Endothelial cell of hepatic sinusoid (primary cell): Measurements from ENCODE around the gene C6orf89.
"Not testable (repeated sequence)": the region's sequence is repeated elsewhere in the genome, so short reads cannot be mapped to it uniquely, and the experiment has no call there.

Experiments used
- in situ Hi-C: cut with HindIII; loops from 2 replicates; pipeline ENCODE4 v1.10.0; 2017; ENCODE audit warnings: low sequenced_read_pairs

C6orf89 gene

DNA sequence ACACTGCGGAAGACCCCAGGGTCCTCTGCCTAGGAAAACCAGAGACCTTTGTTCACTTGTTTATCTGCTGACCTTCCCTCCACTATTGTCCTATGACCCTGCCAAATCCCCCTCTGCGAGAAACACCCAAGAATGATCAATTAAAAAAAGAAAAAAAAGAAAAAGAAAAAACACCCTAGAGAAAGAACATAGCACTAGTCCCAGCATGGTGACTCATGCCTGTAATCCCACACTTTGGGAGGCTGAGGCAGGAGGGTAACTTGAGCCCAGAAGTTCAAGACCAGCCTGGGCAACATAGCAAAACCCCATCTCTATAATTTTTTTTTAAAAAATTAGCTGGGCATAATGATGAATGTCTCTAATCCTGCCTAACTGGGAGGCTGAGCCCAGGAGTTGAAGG is 56.6 kb downstream of the C6orf89 start:
- in situ Hi-C loops, result not testable (repeated sequence)

DNA sequence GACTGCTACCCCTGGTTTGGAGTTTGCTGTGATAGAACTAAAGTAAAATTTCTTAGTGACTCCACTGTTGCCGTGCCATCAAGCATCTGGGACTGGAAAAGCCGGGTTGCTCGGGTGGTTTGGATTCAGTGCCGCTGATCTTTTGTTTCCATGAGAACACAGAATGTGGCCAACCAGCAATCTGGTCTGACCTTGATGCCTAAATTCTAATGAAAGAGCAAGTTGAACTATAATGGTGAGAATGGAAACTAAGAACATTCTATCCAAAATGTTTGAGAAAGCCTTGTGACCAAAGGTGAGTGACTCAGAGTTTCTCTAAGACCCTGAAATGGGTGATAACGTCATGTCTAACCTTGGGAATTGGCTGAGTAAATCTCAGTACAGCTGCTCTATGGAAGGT is 58.9 kb downstream of the C6orf89 start:
- in situ Hi-C loops, result no loop called here

DNA sequence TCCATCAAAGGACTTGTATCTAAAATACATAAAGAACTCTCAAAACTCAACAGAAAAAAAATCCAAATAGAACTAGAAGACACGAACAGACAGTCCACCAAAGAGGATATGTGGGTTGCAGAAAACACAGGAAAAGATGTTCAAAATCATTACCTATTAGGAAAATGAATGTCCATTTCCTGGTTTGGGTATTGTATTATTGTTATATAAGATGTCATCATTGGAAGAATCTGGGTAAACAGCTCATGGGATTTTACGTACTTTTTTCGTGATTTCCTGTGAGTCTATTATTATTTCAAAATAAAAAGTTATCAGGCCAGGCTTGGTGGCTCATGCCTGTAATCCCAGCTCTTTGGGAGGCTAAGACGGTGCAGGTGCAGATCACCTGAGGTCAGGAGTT is 59.5 kb downstream of the C6orf89 start:
- in situ Hi-C loops, result no loop called here

DNA sequence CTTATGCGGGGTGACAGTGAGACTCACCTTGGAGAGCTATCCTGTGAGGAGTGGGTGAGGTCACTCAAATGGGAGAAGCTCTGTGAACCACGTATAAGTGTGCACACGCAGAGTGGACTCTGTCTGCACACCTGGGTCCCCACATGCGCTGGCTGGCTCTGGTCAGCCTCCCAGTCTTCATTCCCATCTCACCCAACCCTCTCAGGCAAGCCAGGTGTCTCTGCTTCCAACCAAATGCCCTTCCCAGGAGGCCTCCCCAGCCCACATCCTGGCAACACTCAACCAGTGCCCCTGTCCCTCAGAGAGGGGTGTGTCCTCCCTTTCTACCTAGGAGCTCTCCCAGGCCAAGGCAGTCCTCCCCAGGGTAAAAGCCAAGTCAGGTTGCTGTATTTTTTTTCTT is 60.8 kb downstream of the C6orf89 start:
- in situ Hi-C loops, result no loop called here

DNA sequence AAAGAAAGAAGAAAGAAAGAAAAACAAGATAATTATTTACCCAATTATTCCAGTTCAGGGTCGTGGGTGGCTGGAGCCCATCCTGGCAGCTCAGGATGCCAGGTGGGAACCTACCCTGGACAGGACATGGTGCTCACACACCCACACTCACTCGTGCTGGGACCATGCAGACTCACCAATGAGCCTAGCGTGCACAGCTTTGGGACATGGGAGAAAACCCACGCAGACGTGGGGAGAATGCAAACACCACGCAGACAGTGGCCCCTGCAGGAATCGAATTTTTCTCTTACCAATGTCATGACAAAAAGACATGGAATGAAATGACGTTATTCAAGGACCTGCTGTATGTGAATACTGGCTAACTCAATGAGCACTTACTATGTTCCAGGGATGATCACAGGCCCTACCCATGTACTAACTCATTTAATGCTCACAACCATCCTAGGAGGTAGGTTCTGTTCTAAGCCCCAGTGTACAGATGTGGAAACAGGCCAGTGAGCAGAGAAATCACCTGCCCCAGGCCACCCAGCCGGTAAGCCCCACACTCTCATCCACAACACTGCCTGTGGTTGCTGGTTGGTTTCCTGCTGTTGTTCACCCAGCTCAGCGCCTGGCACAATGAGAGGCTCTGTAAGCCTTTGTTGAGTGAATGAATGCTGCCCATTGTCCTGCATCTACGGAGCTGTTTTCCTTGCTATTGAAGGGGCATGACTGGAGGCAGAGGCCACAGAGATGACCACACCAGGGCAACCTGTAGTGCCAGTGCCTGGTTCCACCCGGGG is 62.0 kb downstream of the C6orf89 start:
- in situ Hi-C loops, result no loop called here

DNA sequence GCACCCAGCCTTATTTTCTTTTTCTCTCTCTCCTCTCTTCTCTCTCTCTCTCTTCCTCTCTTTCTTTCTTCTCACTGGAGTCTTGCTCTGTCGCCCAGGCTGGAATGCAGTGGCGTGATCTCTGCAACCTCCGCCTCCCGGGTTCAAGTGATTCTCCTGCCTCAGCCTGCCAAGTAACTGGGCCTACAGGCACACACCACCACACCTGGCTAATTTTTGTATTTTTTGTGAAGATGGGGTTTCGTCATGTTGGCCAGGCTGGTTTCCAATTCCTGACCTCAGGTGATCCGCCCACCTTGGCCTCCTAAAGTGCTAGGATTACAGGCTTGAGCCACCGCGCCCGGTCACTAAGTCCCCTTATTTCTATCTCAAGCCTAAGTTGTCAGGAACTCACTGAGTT is 63.3 kb downstream of the C6orf89 start:
- in situ Hi-C loops, result not testable (repeated sequence)

DNA sequence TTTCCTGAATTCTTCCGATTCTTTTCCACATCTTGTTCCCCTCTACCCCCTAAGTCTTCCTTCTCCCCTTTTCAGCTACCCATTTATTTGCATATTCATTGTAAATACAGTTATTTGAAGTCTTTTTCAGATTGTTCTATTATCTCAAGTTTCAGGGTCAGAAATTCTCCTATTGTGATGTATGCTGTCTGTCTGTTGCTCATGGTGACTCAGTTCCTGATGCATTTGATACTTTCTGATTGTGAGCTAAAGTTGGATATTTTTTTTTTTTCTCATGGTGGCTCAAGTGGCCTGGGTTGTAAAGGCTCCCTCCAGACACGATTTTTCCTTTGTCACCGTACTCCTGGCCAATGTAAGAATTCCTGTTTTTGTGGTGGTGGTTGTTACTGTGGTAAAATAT is 63.9 kb downstream of the C6orf89 start:
- in situ Hi-C loops, result no loop called here

DNA sequence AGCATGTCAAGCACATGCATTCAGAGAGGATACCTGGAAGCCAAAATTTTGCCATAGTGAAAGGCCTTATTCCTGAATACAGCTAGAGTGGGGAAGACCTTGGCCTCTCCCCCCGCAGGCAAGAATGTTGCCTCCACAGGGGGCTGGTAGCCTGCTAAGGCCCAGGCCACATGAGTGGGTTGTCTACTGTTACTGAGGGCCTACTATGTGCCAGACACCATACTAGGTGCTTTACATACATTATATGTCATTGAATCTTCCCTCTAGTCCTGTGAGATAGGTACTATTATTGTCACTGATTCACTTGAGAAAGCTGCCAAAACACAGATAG is 68.1 kb downstream of the C6orf89 start:
- in situ Hi-C loops, result no loop called here

DNA sequence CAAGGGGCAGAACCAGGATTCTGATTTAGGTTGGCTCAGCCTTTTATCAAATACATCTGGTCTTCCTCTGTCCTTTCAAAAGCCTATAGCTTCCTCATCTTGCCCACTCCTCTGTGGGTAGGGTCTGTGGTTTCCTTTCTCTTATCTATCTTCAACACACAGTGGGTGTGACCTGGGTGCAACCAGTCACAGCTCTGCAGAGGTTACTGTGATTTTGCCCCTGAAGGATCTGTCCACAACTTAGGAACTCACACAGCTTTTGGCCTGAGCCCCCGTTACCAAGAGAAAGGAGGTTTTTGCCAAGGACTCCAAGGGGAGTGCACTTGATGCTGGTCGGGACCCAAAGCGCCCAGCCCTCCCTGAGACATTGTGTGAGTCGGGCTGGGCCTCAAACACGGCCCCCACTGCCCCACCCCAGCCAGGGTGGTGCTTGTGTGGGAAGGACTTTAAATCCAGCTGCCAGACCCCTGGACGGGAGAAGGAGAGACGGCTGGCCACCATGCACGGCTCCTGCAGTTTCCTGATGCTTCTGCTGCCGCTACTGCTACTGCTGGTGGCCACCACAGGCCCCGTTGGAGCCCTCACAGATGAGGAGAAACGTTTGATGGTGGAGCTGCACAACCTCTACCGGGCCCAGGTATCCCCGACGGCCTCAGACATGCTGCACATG is 68.6 kb downstream of the C6orf89 start, which contains the start of gene PI16:
TSS of gene PI16 (plus strand) at position 477 of the 670 bp plus-strand sequence. CDS start at position 500, 23 bp downstream.
- in situ Hi-C loops, result no loop called here

DNA sequence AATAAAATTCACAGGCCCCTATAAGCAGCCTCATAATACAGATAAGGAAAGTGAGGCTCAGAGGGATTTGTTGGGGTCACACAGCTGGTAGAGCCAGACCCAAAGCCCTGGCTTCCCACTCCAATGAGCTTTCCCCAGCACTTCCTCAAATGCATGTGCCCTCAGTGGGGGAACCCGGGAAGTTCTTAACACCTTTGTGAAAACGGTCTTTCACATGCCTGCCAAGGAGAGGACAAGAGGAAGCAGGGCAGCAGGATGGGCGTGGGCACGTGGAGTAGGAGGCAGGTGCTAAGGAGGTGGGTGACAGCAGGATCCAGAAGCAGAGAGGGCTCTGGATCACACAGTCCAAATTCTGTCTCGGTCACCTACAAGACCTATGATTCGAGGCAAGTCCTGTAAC is 69.4 kb downstream of the C6orf89 start:
- in situ Hi-C loops, result no loop called here

DNA sequence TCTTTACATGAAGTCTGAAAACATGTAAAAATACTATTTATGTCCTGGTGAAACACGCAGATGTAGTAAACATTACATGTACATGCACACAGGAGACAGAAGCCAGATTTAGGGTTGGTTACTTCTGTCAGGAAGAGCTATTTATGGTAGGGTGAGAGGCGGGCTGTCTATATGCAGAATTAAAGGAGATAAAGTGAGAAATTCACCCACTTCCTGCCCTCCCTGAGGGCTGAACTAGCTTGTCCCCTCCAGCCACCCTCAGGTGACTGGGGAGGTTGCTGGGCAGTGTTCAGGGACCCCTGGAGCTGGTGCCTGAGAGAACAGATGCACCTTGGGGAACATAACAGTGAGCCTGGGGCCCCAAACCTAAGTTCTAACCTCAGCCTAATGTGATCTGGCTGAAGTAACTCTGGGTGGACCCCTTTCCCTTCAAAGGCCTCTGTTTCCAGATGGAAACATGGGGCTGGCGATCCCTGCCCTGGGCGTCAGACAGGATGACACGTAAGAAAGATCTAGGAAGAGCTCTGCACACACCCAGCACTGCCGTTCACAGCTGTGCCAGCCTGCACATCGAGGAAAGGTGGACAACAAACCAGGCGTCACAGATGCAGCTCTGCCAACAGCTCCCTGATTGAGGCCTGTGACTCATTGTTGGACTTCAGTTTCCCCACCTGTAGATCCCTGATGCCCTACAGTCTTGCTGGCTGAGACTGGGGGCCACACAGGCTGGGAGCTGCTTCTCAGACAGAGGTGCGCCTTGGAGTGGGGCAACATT is 70.1 kb downstream of the C6orf89 start:
- in situ Hi-C loops, result no loop called here

DNA sequence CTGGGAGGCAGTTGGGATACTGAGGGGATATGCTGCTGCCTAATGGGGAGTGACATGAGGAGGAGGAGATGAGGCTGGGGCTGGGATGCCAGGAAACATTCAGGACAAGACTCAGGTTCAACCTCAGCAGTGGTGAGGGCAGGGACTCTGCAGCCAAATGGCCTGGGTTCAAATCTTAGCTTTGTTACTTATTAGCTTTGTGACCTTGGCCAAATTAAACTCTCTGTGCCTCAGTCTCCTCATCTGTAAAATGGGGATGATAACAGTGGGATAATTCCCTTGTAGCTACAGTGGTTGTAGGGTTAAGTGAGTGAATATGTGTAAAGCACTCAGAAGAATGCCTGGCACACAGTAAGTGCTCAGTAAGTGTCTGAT is 70.7 kb downstream of the C6orf89 start:
- in situ Hi-C loops, result no loop called here

DNA sequence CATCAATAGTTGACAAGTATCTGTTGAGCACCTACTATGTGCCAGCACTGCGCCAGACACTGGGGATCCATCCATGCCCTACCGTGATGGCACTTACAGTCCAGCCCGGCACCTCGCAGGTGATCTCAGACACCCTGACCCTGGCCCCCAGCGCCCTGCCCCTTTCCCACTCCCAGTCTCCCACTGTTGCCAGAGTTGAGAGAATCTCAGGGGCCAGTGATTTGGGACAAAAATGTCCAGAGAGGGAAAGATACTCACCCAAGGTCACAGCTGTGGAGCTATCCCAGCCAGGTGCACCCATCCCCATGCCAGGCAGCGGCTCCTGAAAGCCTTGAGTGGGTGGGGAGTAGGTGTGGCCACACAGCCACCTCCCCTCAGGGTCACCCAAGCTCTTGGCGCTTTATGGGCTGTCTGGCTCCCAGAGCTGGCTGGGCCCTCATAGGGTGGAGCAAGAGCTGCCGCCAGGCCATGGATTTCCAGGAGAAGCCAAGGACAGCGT is 72.1 kb downstream of the C6orf89 start:
- in situ Hi-C loops, result no loop called here

DNA sequence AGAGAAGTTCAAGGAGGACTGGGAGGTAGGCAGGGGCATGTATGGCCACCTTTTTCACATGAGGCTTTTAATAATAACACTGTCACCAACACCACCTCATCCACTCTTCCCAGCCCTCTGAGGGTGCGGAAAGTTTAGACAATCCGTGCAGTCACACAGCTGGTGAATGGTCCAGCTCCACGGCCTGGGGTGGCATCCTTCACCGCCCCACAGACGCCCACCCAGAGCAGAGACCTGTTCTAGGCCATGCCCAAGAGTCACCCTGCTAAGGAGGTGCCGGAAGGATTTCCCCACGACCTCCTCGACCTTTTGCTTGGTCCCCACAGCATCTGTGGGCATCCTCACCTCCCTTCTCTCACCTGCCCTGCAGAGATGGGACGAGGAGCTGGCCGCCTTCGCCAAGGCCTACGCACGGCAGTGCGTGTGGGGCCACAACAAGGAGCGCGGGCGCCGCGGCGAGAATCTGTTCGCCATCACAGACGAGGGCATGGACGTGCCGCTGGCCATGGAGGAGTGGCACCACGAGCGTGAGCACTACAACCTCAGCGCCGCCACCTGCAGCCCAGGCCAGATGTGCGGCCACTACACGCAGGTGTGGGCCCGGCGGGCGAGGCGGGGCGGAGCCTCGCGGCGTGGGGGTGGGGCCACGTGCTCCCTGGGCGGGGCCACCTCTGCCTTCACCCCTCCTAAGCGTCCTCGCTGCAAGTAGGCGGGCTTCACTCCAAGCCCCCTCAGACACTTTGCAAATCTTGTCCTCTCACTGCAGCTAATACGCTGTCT is 73.2 kb downstream of the C6orf89 start:
- in situ Hi-C loops, result no loop called here

DNA sequence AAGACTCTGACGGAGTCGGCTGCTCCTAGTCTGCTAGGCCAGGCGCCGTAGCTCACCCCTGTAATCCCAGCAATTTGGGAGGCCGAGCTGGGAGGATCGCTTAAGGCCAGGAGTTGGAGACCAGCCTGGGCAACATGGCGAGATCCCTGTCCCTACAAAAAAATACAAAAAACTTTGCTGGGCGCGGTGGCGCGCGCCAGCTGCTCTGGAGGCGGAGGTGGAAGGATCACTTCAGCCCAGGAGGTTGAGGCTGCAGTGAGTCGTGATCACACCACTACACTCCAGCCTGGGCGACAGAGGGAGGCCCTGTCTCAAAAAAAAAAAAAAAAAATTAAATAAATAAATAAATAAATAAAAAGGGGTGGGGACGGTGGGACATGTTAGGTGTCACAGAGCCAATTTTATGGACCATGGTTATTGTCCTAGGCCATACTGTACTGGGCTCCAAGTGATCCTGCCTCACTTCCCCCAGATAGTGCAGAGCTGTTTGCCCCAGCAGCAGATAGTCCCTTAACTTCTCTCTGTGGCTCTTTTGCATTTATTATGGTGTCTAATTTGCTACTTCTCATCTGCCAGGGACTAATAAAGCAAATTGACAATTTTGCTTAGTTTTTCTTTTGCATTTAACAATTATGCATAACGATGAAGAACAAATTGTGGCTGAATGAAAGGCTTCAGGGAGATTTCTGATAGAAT is 74.0 kb downstream of the C6orf89 start:
- in situ Hi-C loops, result no loop called here

DNA sequence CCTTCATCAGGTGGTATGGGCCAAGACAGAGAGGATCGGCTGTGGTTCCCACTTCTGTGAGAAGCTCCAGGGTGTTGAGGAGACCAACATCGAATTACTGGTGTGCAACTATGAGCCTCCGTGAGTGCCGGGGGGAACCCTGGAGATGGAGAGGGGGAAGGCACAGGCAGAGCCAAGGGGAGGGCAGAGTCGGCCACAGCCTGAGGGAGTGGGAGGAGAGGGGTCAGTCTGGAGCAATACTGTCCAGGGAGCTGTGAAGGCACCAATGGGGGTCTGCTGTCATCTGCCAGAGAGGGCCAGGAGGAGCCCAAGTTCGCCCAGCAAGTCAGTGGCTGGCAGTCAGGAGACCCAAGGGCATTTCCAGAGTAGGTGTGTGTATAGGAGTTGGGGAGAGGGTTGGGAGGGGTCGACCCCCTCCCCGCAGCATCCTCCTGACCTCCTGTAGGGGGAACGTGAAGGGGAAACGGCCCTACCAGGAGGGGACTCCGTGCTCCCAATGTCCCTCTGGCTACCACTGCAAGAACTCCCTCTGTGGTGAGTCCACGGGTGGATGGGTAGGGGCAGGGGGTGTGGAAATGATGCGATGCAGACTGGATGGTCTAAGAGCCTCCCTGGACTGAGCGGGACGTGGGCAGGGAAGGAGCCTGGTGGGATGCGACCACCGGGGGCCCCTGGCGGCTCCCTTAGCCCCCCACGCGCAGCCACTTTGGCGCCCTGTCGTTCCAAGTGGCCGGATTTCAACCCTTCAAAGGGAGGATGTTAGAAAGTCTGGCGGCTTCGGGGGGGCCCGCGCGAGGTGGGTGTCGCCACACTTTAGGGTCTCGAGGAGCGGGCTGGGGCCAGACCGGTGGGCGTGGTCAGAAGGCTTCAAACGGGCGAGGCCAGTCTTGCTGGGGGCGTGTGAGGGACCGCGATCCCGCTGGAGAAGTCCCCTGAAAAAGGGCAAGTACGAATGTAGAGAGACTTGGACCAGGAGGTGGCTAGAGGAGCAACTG is 76.0 kb downstream of the C6orf89 start:
- in situ Hi-C loops, result no loop called here

DNA sequence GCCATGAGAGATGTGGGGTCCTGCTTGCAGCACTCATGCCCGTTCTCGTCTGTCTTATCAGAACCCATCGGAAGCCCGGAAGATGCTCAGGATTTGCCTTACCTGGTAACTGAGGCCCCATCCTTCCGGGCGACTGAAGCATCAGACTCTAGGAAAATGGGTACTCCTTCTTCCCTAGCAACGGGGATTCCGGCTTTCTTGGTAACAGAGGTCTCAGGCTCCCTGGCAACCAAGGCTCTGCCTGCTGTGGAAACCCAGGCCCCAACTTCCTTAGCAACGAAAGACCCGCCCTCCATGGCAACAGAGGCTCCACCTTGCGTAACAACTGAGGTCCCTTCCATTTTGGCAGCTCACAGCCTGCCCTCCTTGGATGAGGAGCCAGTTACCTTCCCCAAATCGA is 77.1 kb downstream of the C6orf89 start:
- in situ Hi-C loops, result no loop called here

DNA sequence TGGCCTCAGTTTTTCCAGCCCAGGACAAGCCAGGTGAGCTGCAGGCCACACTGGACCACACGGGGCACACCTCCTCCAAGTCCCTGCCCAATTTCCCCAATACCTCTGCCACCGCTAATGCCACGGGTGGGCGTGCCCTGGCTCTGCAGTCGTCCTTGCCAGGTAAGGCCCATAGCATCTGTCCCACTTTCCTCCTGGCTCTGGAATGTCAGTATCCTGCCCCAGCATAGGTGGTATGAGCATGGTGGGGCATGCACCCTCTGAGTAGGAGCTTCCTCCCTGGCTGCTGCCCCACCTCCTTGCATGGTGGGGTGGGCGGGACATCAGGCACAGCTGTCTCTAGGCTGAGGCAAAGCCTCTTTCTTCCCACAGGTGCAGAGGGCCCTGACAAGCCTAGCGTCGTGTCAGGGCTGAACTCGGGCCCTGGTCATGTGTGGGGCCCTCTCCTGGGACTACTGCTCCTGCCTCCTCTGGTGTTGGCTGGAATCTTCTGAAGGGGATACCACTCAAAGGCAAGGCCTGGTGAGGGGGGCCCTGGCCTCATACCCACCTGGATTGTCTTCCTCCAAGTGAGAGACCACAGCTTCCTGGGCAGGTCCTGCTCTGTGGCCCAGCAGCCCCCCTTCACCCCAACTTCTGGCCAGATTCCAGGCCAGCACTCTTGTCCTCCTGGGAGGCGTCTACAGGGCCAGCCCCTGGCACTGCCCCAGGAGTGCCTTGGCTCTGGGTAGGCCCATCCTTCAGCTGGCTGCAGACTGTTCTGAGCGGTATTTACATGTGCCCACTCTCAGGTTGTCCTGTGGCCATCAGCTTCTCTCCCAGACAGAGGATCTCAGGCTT is 77.9 kb downstream of the C6orf89 start:
- in situ Hi-C loops, result no loop called here
